Activated T-cell treated with anti-CD3 and anti-CD28 coated beads, Interleukin-2, amount 50 U/mL, for 24 hours (primary cell): Measurements from ENCODE around the gene CD55.

ENCODE experiments used
- DNase-seq: peaks from one replicate; pipeline ENCODE4 v3.0.0-alpha.2; 2020
- H3K27ac Mint-ChIP-seq: 2 replicates; pipeline ENCODE4 v1.8.0; 2020; ENCODE audit warnings: mild to moderate bottlenecking, mixed read lengths
- H3K27me3 Mint-ChIP-seq: 2 replicates; pipeline ENCODE4 v1.8.0; 2020; ENCODE audit warnings: mixed read lengths
- H3K36me3 Mint-ChIP-seq: 2 replicates; pipeline ENCODE4 v1.8.0; 2020; ENCODE audit warnings: low read depth, mixed read lengths
- H3K4me1 Mint-ChIP-seq: 2 replicates; pipeline ENCODE4 v1.8.0; 2020; ENCODE audit warnings: low read depth, mixed read lengths
- H3K4me3 Mint-ChIP-seq: 2 replicates; pipeline ENCODE4 v1.8.0; 2020; ENCODE audit warnings: mild to moderate bottlenecking, moderate library complexity, mixed read lengths
- H3K9me3 Mint-ChIP-seq: 2 replicates; pipeline ENCODE4 v1.8.0; 2020; ENCODE audit warnings: mixed read lengths

The CD55 gene

GRCh38 chr1:207397525-207397926, 76.0 kb downstream of the CD55 start:
- DNase-seq, result no peak
- no peaks in the 10 kb centered on the region for H3K27me3 Mint-ChIP-seq
- no peak overlapping the region for H3K27ac Mint-ChIP-seq
- no peaks in the 10 kb centered on the region for H3K36me3 Mint-ChIP-seq
- no peak overlapping the region for H3K4me3 Mint-ChIP-seq
- peaks cover 17% of the 10 kb centered on the region for H3K4me1 Mint-ChIP-seq
- peaks cover 4% of the 10 kb centered on the region for H3K9me3 Mint-ChIP-seq

GRCh38 chr1:207398986-207399385, 77.5 kb downstream of the CD55 start:
- H3K9me3 Mint-ChIP-seq, result peaks cover 4% of the 10 kb centered on the region
- H3K4me1 Mint-ChIP-seq, result peaks cover 16% of the 10 kb centered on the region
- H3K36me3 Mint-ChIP-seq, result no peaks in the 10 kb centered on the region
- no peak overlapping the region for H3K4me3 Mint-ChIP-seq
- H3K27ac Mint-ChIP-seq, result no peak overlapping the region
- DNase-seq, result no peak
- no peaks in the 10 kb centered on the region for H3K27me3 Mint-ChIP-seq

- peaks cover 1% of the 10 kb centered on the region for H3K27me3 Mint-ChIP-seq
- no peak for DNase-seq
- peaks cover 4% of the 10 kb centered on the region for H3K9me3 Mint-ChIP-seq
- no peaks in the 10 kb centered on the region for H3K36me3 Mint-ChIP-seq
- peaks cover 20% of the 10 kb centered on the region for H3K4me1 Mint-ChIP-seq
- H3K27ac Mint-ChIP-seq, result peak overlapping the region; percentile 37
- H3K4me3 Mint-ChIP-seq, result no peak overlapping the region
These were observed 80.1 kb downstream of the CD55 start for GRCh38 chr1:207401578-207401977.

- H3K27me3 Mint-ChIP-seq, result peaks cover 4% of the 10 kb centered on the region
- no peak for DNase-seq
- no peaks in the 10 kb centered on the region for H3K36me3 Mint-ChIP-seq
- H3K9me3 Mint-ChIP-seq, result peaks cover 4% of the 10 kb centered on the region
- peaks cover 20% of the 10 kb centered on the region for H3K4me1 Mint-ChIP-seq
- H3K27ac Mint-ChIP-seq, result no peak overlapping the region
- no peak overlapping the region for H3K4me3 Mint-ChIP-seq
These were observed 81.3 kb downstream of the CD55 start for GRCh38 chr1:207402744-207403143.

- no peak for DNase-seq
- peaks cover 27% of the 10 kb centered on the region for H3K4me1 Mint-ChIP-seq
- H3K9me3 Mint-ChIP-seq, result peaks cover 4% of the 10 kb centered on the region
- no peaks in the 10 kb centered on the region for H3K36me3 Mint-ChIP-seq
- H3K4me3 Mint-ChIP-seq, result no peak overlapping the region
- H3K27ac Mint-ChIP-seq, result no peak overlapping the region
- peaks cover 4% of the 10 kb centered on the region for H3K27me3 Mint-ChIP-seq
These were observed 83.5 kb downstream of the CD55 start for GRCh38 chr1:207404849-207405525.

GRCh38 chr1:207405814-207406213, 84.3 kb downstream of the CD55 start:
- H3K4me1 Mint-ChIP-seq, result peaks cover 27% of the 10 kb centered on the region

GRCh38 chr1:207407655-207408260, 86.3 kb downstream of the CD55 start:
- Mint-ChIP-seq H3K27me3 (peaks cover 4% of the 10 kb centered on the region), H3K4me3 (no peak overlapping the region), H3K27ac (peak overlapping the region; percentile 72), H3K4me1 (peaks cover 37% of the 10 kb centered on the region), H3K36me3 (no peaks in the 10 kb centered on the region), H3K9me3 (no peaks in the 10 kb centered on the region)
- DNase-seq, result no peak

More at GRCh38 chr1:207405814-207406213, 84.3 kb downstream of the CD55 start:
- DNase-seq, result no peak
- no peak overlapping the region for H3K27ac Mint-ChIP-seq
- H3K9me3 Mint-ChIP-seq, result peaks cover 3% of the 10 kb centered on the region
- H3K27me3 Mint-ChIP-seq, result peaks cover 4% of the 10 kb centered on the region
- H3K4me3 Mint-ChIP-seq, result no peak overlapping the region
- no peaks in the 10 kb centered on the region for H3K36me3 Mint-ChIP-seq
